NCI-H2196 (cell line): ENCODE data around the gene BCAS3.

ENCODE experiments used
- DNase-seq: peaks from one replicate; lab custom pipeline; 2025; ENCODE audit not compliant: unreplicated experiment; lab: John Stamatoyannopoulos, UW

Gene BCAS3

GRCh38 chr17:61217878-61218437 lies 540.3 kb downstream of the BCAS3 start:
- no peak for DNase-seq

- no peak for DNase-seq
Measured at GRCh38 chr17:61218438-61218837, 540.8 kb downstream of the BCAS3 start.

GRCh38 chr17:61219460-61219859 lies 541.8 kb downstream of the BCAS3 start:
- no peak for DNase-seq

- DNase-seq = no peak
Measured at GRCh38 chr17:61221181-61221580, 543.5 kb downstream of the BCAS3 start.

- no peak for DNase-seq
Measured at GRCh38 chr17:61221597-61222471, 544.2 kb downstream of the BCAS3 start.

GRCh38 chr17:61223725-61224124 lies 546.1 kb downstream of the BCAS3 start:
- no peak for DNase-seq

- DNase-seq = no peak
Measured at GRCh38 chr17:61225178-61225882, 547.7 kb downstream of the BCAS3 start.

GRCh38 chr17:61227866-61228265 lies 550.2 kb downstream of the BCAS3 start:
- no peak for DNase-seq

- DNase-seq = no peak
Measured at GRCh38 chr17:61230461-61230860, 552.8 kb downstream of the BCAS3 start.

- DNase-seq = no peak
Measured at GRCh38 chr17:61230972-61231820, 553.5 kb downstream of the BCAS3 start.

- no peak for DNase-seq
Measured at GRCh38 chr17:61232871-61233270, 555.2 kb downstream of the BCAS3 start.

- DNase-seq = no peak
Measured at GRCh38 chr17:61233991-61234750, 556.5 kb downstream of the BCAS3 start.

- no peak for DNase-seq
Measured at GRCh38 chr17:61235001-61235826, 557.6 kb downstream of the BCAS3 start.

GRCh38 chr17:61235827-61236197 lies 558.2 kb downstream of the BCAS3 start:
- DNase-seq = no peak

GRCh38 chr17:61237275-61237674 lies 559.6 kb downstream of the BCAS3 start:
- no peak for DNase-seq

- DNase-seq = no peak
Measured at GRCh38 chr17:61238455-61238933, 560.8 kb downstream of the BCAS3 start.

- DNase-seq = no peak
Measured at GRCh38 chr17:61239327-61239726, 561.7 kb downstream of the BCAS3 start.

- DNase-seq = no peak
Measured at GRCh38 chr17:61239953-61240352, 562.3 kb downstream of the BCAS3 start.

GRCh38 chr17:61240851-61241468 lies 563.3 kb downstream of the BCAS3 start:
- no peak for DNase-seq
